GM12878 (cell line): Measurements from ENCODE around the gene RNASEH2A. TPM values are rescaled to one million over a fixed set of nuclear protein-coding genes. Genes with fewer than 3 reads are reported as not detected.

Experiments
- ATAC-seq: fragments of 200-7000 bp; cut with Tn5 transposase; 3 replicates; pipeline ENCODE4 v1.9.1; 2020; ENCODE audit warnings: mild to moderate bottlenecking, moderate library complexity
- BruUV-seq: library from RNA; stranded (reverse); fragments of 400-500 nt; replicated peaks from 2 replicates; lab custom pipeline; 2021; lab: Mats Ljungman, UMichigan
- CTCF ChIA-PET: fragments of 300-600 bp; sonication (Branson Sonifier 250); formaldehyde crosslinking; extraction: SDS; loops from one replicate; lab custom pipeline; 2021; ENCODE audit warnings: inconsistent platforms; lab: Yijun Ruan, JAX
- POLR2A ChIA-PET: fragments of 350-600 bp; formaldehyde crosslinking; extraction: SDS; loops from one replicate; lab custom pipeline; 2021; ENCODE audit warnings: inconsistent platforms; lab: Charles Lee
- RAD21 ChIA-PET: fragments of 300-600 bp; sonication (Branson Sonifier 250); formaldehyde crosslinking; loops from one replicate; lab custom pipeline; 2023; ENCODE audit warnings: antibody characterized with exemption; ENCODE audit not compliant: unreplicated experiment; lab: Charles Lee
- SMC1A ChIA-PET: fragments of 300-600 bp; sonication (Branson Sonifier 250); formaldehyde crosslinking; loops from one replicate; lab custom pipeline; 2023; ENCODE audit not compliant: unreplicated experiment, uncharacterized antibody; lab: Charles Lee
- DNase-seq: peaks from one replicate; pipeline ENCODE4 v3.0.0-alpha.2; 2011; ENCODE audit warnings: low read depth, low spot score
- FAIRE-seq: peaks from 3 replicates; lab custom pipeline; 2011; peaks lifted over from hg19 to GRCh38; lab: Jason Lieb, UNC
- H2AFZ ChIP-seq: 2 replicates; pipeline ENCODE4 v1.6.0; 2011; ENCODE audit warnings: low read depth, low read length, control low read depth; ENCODE audit not compliant: control insufficient read depth
- H3K27ac ChIP-seq: 2 replicates; pipeline ENCODE4 v1.5.1; 2011; ENCODE audit warnings: control low read depth; ENCODE audit not compliant: control insufficient read depth, insufficient read depth
- H3K27me3 ChIP-seq, 2 experiments: replicated peaks in 1 of 2; 2 replicates each; pipeline versions ENCODE4 v1.6.0 to v1.6.1; 2011; ENCODE audit warnings: low read length in 1 of 2; ENCODE audit not compliant: control insufficient read depth in 2 of 2, insufficient read depth in 2 of 2
- H3K36me3 ChIP-seq, 2 experiments: 2 replicates each; pipeline ENCODE4 v1.5.1; 2011; ENCODE audit warnings: low read length in 1 of 2; ENCODE audit not compliant: control insufficient read depth in 2 of 2, insufficient read depth in 2 of 2
- H3K4me1 ChIP-seq: 2 replicates; pipeline ENCODE4 v1.6.1; 2011; ENCODE audit warnings: mild to moderate bottlenecking, low read length, moderate library complexity, mixed read lengths; ENCODE audit not compliant: control insufficient read depth, insufficient read depth
- H3K4me2 ChIP-seq: 2 replicates; pipeline ENCODE4 v1.6.0; 2011; ENCODE audit warnings: control low read depth; ENCODE audit not compliant: control insufficient read depth, insufficient read depth
- H3K4me3 ChIP-seq: fragments of 200-600 bp; sonication (generic); 2 replicates; pipeline ENCODE4 v1.5.1; 2016
- H3K79me2 ChIP-seq: 2 replicates; pipeline ENCODE4 v1.6.0; 2011; ENCODE audit warnings: low read length; ENCODE audit not compliant: control insufficient read depth, insufficient read depth
- H3K9ac ChIP-seq: 2 replicates; pipeline ENCODE4 v1.8.0; 2011; ENCODE audit warnings: low read length, control low read depth, mixed read lengths; ENCODE audit not compliant: control insufficient read depth, insufficient read depth
- H3K9me3 ChIP-seq: replicated peaks from 3 replicates; pipeline ENCODE4 v1.5.1; 2011; ENCODE audit warnings: mild to moderate bottlenecking, low read length; ENCODE audit not compliant: control insufficient read depth, insufficient read depth
- H4K20me1 ChIP-seq: 2 replicates; pipeline ENCODE4 v1.6.0; 2011; ENCODE audit not compliant: control insufficient read depth, insufficient read depth
- BCL3 ChIP-seq: IDR thresholded peaks from 2 replicates; pipeline ENCODE4 v1.6.1; 2011; ENCODE audit warnings: borderline replicate concordance, low read depth, mild to moderate bottlenecking, moderate library complexity, low read length; ENCODE audit not compliant: insufficient read depth, poor library complexity, severe bottlenecking
- CHD4 ChIP-seq: fragments of 200-600 bp; sonication (generic); IDR thresholded peaks from 2 replicates; pipeline ENCODE4 v1.6.1; 2016; ENCODE audit warnings: mild to moderate bottlenecking
- ESRRA ChIP-seq: IDR thresholded peaks from 2 replicates; pipeline ENCODE4 v1.6.1; 2012; ENCODE audit warnings: mild to moderate bottlenecking, low read length, improper control_type of control experiment
- FOS ChIP-seq: IDR thresholded peaks from 3 replicates; pipeline ENCODE4 v1.6.1; 2011; ENCODE audit warnings: borderline replicate concordance; ENCODE audit not compliant: insufficient read length; ENCODE audit errors: extremely low read depth
- NR2F1 ChIP-seq: fragments of 450-650 bp; conservative IDR thresholded peaks from 2 replicates; pipeline ENCODE4 v1.6.1; 2017; ENCODE audit warnings: mild to moderate bottlenecking
- TCF3 ChIP-seq: IDR thresholded peaks from 2 replicates; pipeline ENCODE4 v1.6.1; 2012; ENCODE audit warnings: low read depth, mild to moderate bottlenecking, low read length, borderline replicate concordance; ENCODE audit not compliant: insufficient read depth
- WRNIP1 ChIP-seq: IDR thresholded peaks from 2 replicates; pipeline ENCODE4 v1.6.1; 2011; ENCODE audit warnings: low read depth, low read length, improper control_type of control experiment, borderline replicate concordance
- WGBS: methylation state at CpG from one replicate; pipeline ENCODE4 v1.1.6; 2016; ENCODE audit warnings: low lambda C conversion rate; ENCODE audit not compliant: insufficient replicate concordance, insufficient coverage; ENCODE audit errors: missing lambda C conversion rate; 5-methylcytosine and 5-hydroxymethylcytosine counted together
- in situ Hi-C: fragments of 300-500 bp; cut with MboI; formaldehyde crosslinking; loops from 9 replicates; pipeline ENCODE4 v1.14.3; 2018; ENCODE audit warnings: mixed read lengths
- intact Hi-C: fragments of 100-400 bp; cut with micrococcal nuclease; formaldehyde crosslinking; loops from one replicate; pipeline ENCODE4 v1.14.2; 2022; ENCODE audit not compliant: unreplicated experiment
- polyA plus RNA-seq, 11 experiments: library from polyadenylated mRNA; depleted of rRNA in 4 of 11; unstranded in 6 of 11; stranded (reverse) in 5 of 11; fragments of >200 nt; fragmentation: Nextera tagmentation in 4 of 11; fragmentation: Illumina TruSeq in 1 of 11; extraction: Ambion mirVana in 4 of 11; extraction: Trizol in 1 of 11; gene quantifications; 1 replicate in 1 of 11; 2 replicates in 10 of 11; pipeline versions ENCODE4 v1.2.1 to v1.2.3, GENCODE V29; 2011 to 2016; ENCODE audit warnings: inconsistent platforms in 2 of 11, missing spikeins in 2 of 11, low read depth in 1 of 11
- total RNA-seq, 4 experiments: library from RNA; depleted of rRNA in 3 of 4; stranded (reverse); fragments of >200 nt in 3 of 4; fragmentation: Illumina TruSeq in 1 of 4; extraction: Trizol in 1 of 4; gene quantifications; 2 replicates each; pipeline versions ENCODE4 v1.2.1 to v1.2.3, GENCODE V29; 2013 to 2021

RNASEH2A gene
- total and polyA plus RNA-seq, 10 of the 15 experiments (the other 5 are each of a cell fraction or from before 2014, with no cell fraction given), result 17.4 to 103 (median 40.4) TPM

- no peaks in the 10 kb centered on the region; the same call in 2 of the 3 replicates for H3K9me3 ChIP-seq
- H3K79me2 ChIP-seq, result no peaks in the 10 kb centered on the region
- WGBS, result 79% methylated on average over 18 of the region's 18 CpGs
- ChIA-PET SMC1A (no interaction called here), POLR2A (no interaction called here), CTCF (interaction anchor here (10.1 kb wide), 1 partner anchor 82 kb away, joined by 235 read pairs; no protein-coding TSS in a partner anchor), RAD21 (no interaction called here)
- peak; percentile 92 for TF ChIP-seq BCL3
- no peak for TF ChIP-seq NR2F1
- TF ChIP-seq TCF3, result peak; percentile 73; the same call in 1 of the 2 replicates
- H3K36me3 ChIP-seq, result no peaks in the 10 kb centered on the region
- BruUV-seq, result no TSS peak
- H3K27ac ChIP-seq, result no peak overlapping the region
- no peak for ATAC-seq
- in situ Hi-C loops (no loop called here), intact Hi-C loops (no loop called here)
- peaks cover 3% of the 10 kb centered on the region for H3K4me1 ChIP-seq
- no peak for DNase-seq
- no peak overlapping the region for H2AFZ ChIP-seq
- no peak overlapping the region for H3K4me3 ChIP-seq
- no peak overlapping the region for H3K4me2 ChIP-seq
- H3K27me3 ChIP-seq, result peaks cover 0 to 17% of the 10 kb centered on the region in 2 experiments
- FAIRE-seq, result no peak
- no peak overlapping the region for H3K9ac ChIP-seq
- H4K20me1 ChIP-seq, result no peaks in the 10 kb centered on the region
Measured at GRCh38 chr19:12842511-12842910, 36.1 kb downstream of the RNASEH2A start.

GRCh38 chr19:12843328-12843727, 36.9 kb downstream of the RNASEH2A start:
- ATAC-seq, result no peak
- ChIA-PET CTCF (interaction anchor here (10.1 kb wide), 1 partner anchor 83 kb away, joined by 235 read pairs; no protein-coding TSS in a partner anchor), POLR2A (no interaction called here), RAD21 (no interaction called here), SMC1A (no interaction called here)
- Histone ChIP-seq H3K4me2 (no peak overlapping the region), H3K27me3 (peaks cover 0 to 12% of the 10 kb centered on the region in 2 experiments), H3K9ac (no peak overlapping the region), H3K4me3 (no peak overlapping the region), H3K36me3 (no peaks in the 10 kb centered on the region), H2AFZ (no peak overlapping the region), H4K20me1 (no peaks in the 10 kb centered on the region), H3K9me3 (no peaks in the 10 kb centered on the region; the same call in 2 of the 3 replicates), H3K27ac (no peak overlapping the region), H3K4me1 (peaks cover 3% of the 10 kb centered on the region), H3K79me2 (no peaks in the 10 kb centered on the region)
- BruUV-seq, result no TSS peak
- in situ Hi-C loops, result no loop called here
- TF ChIP-seq CHD4, result no peak
- no peak for TF ChIP-seq WRNIP1
- no peak for TF ChIP-seq ESRRA
- no peak for TF ChIP-seq FOS
- no peak for TF ChIP-seq BCL3
- intact Hi-C loops, result no loop called here
- no peak for FAIRE-seq
- no peak for DNase-seq
- WGBS, result 77% methylated on average over 11 of the region's 11 CpGs
